K562 (cell line): ENCODE measurements around the gene ARHGAP10.

Source experiments
- EGR1 ChIP-seq: fragments of 450-650 bp; conservative IDR thresholded peaks from 2 replicates; pipeline ENCODE4 v1.6.1; 2017; ENCODE audit warnings: mild to moderate bottlenecking
- EP300 ChIP-seq: IDR thresholded peaks from 2 replicates; pipeline ENCODE4 v1.6.1; 2012; ENCODE audit warnings: low read length, improper control_type of control experiment
- EZH2 ChIP-seq: IDR thresholded peaks from 2 replicates; pipeline ENCODE4 v1.6.1; 2012; ENCODE audit warnings: low read depth, mild to moderate bottlenecking, inconsistent platforms, low read length, borderline replicate concordance
- FUS ChIP-seq: fragments of 200-400 bp; formaldehyde crosslinking; optimal IDR thresholded peaks from 2 replicates; pipeline ENCODE3; 2017; ENCODE audit warnings: low read depth, low read length
- MYNN ChIP-seq, 2 experiments: sonication (generic); formaldehyde crosslinking in 1 of 2; IDR thresholded peaks; 2 replicates each; pipeline versions ENCODE4 v1.5.0 to v1.6.1; 2016 to 2020; ENCODE audit warnings: antibody characterized with exemption in 1 of 2, missing genetic modification reagents in 1 of 2
- ZNF778 ChIP-seq: fragments of 450-650 bp; formaldehyde crosslinking; IDR thresholded peaks from 2 replicates; pipeline ENCODE4 v1.4.0; 2020; ENCODE audit warnings: mild to moderate bottlenecking, moderate library complexity

GRCh38 chr4:147901388-147901787 is 169.5 kb downstream of the ARHGAP10 start:
- TF ChIP-seq FUS (no peak), EGR1 (no peak), EP300 (no peak), MYNN (IDR thresholded peaks at IDR 0.05) (no peak), MYNN (CRISPR knock-in tag; IDR thresholded peaks at IDR 0.05) (no peak), EZH2 (no peak), ZNF778 (CRISPR knock-in tag) (no peak)
